Measurements from ENCODE around the gene OVCA2. TPM values are rescaled to one million over a fixed set of nuclear protein-coding genes. Genes with fewer than 3 reads are reported as not detected.
"Not testable (repeated sequence)": the region's sequence is repeated elsewhere in the genome, so short reads cannot be mapped to it uniquely, and the experiment has no call there.

The OVCA2 gene
- total RNA-seq, 1 donor from 2014 or later = 60.8 TPM

- not testable (repeated sequence) for DNase-seq (ENCODE audit: extremely low read depth, low read depth, low spot score)
Observed at GRCh38 chr17:2013220-2013993, 28.4 kb upstream of the OVCA2 start.

- DNase-seq (ENCODE audit: extremely low read depth, low read depth, low spot score) = no peak
Observed at GRCh38 chr17:2013994-2014317, 27.9 kb upstream of the OVCA2 start.

GRCh38 chr17:2015314-2015713 lies 26.5 kb upstream of the OVCA2 start:
- DNase-seq (ENCODE audit: extremely low read depth, low read depth, low spot score) = no peak

- no peak for DNase-seq (ENCODE audit: extremely low read depth, low read depth, low spot score)
Observed at GRCh38 chr17:2016494-2016893, 25.3 kb upstream of the OVCA2 start.

GRCh38 chr17:2017274-2017941 lies 24.4 kb upstream of the OVCA2 start:
- DNase-seq (ENCODE audit: extremely low read depth, low read depth, low spot score) = no peak

- DNase-seq (ENCODE audit: extremely low read depth, low read depth, low spot score) = no peak
Observed at GRCh38 chr17:2018716-2019510, 22.9 kb upstream of the OVCA2 start.

- DNase-seq (ENCODE audit: extremely low read depth, low read depth, low spot score) = no peak
Observed at GRCh38 chr17:2019723-2020122, 22.1 kb upstream of the OVCA2 start.

GRCh38 chr17:2020721-2021120 lies 21.1 kb upstream of the OVCA2 start:
- DNase-seq (ENCODE audit: extremely low read depth, low read depth, low spot score) = no peak

- no peak for DNase-seq (ENCODE audit: extremely low read depth, low read depth, low spot score)
Observed at GRCh38 chr17:2022647-2023240, 19.1 kb upstream of the OVCA2 start.

- no peak for DNase-seq (ENCODE audit: extremely low read depth, low read depth, low spot score)
Observed at GRCh38 chr17:2023256-2023655, 18.6 kb upstream of the OVCA2 start.

GRCh38 chr17:2023692-2024571 lies 17.9 kb upstream of the OVCA2 start:
- no peak for DNase-seq (ENCODE audit: extremely low read depth, low read depth, low spot score)

- DNase-seq (ENCODE audit: extremely low read depth, low read depth, low spot score) = no peak
Observed at GRCh38 chr17:2024572-2025219, 17.1 kb upstream of the OVCA2 start.

GRCh38 chr17:2025220-2025621 lies 16.6 kb upstream of the OVCA2 start, which contains the start of gene RTN4RL1:
RTN4RL1 (minus strand) TSS chr17:2025334; CDS start chr17:2024865, 469 bp downstream.
- no peak for DNase-seq (ENCODE audit: extremely low read depth, low read depth, low spot score)

- DNase-seq (ENCODE audit: extremely low read depth, low read depth, low spot score) = no peak
Observed at GRCh38 chr17:2025622-2026309, 16.1 kb upstream of the OVCA2 start.

- DNase-seq (ENCODE audit: extremely low read depth, low read depth, low spot score) = no peak
Observed at GRCh38 chr17:2027528-2028233, 14.1 kb upstream of the OVCA2 start.

GRCh38 chr17:2028234-2028614 lies 13.6 kb upstream of the OVCA2 start:
- DNase-seq (ENCODE audit: extremely low read depth, low read depth, low spot score) = no peak

- DNase-seq (ENCODE audit: extremely low read depth, low read depth, low spot score) = no peak
Observed at GRCh38 chr17:2028737-2029136, 13.1 kb upstream of the OVCA2 start.

Measured in glomerular endothelial cell (primary cell).